OCI-LY3 (cell line): ENCODE measurements around the gene MT1M.
"Not testable (repeated sequence)": the region's sequence is repeated elsewhere in the genome, so short reads cannot be mapped to it uniquely, and the experiment has no call there.

ENCODE experiments used
- CTCF ChIP-seq: fragments of 200-600, 300-600 bp; sonication (generic); IDR thresholded peaks from 2 replicates; pipeline ENCODE4 v1.5.1; 2014; ENCODE audit warnings: antibody characterized with exemption, low read length, low read depth
- EZH2phosphoT487 ChIP-seq: fragments of 200-600 bp; shearing (Covaris generic); IDR thresholded peaks from 2 replicates; pipeline ENCODE4 v1.6.1; 2018; ENCODE audit warnings: antibody characterized with exemption, mixed run types, low read depth

- TF ChIP-seq CTCF, EZH2phosphoT487: not testable (repeated sequence)
These were observed 39.2 kb downstream of the MT1M start for GRCh38 chr16:56671691-56672090.
